ENCODE data around the gene OSBPL3. TPM values are rescaled to one million over a fixed set of nuclear protein-coding genes. Genes with fewer than 3 reads are reported as not detected.
A peak's percentile ranks its signal among the peaks of the same experiment; 100 is the strongest.

The OSBPL3 gene
- total and polyA plus RNA-seq, 2 donors (not counting 3 experiments of a cell fraction or from before 2014, with no cell fraction given): 7.5 to 27.1 TPM

GRCh38 chr7:24959735-24960485, 20.1 kb downstream of the OSBPL3 start:
- H3K9me1 ChIP-seq (replicated peaks; ENCODE audit: control insufficient read depth, extremely low read depth, insufficient read depth, low read length): no peaks in the 10 kb centered on the region
- peaks cover 6% of the 10 kb centered on the region for H3K4me1 ChIP-seq (ENCODE audit: control insufficient read depth, extremely low read depth, insufficient read depth, low read length)
- FAIRE-seq (peak; percentile 54), DNase-seq (ENCODE audit: low read depth, low spot score) (no peak)
- H3K4me3 ChIP-seq (replicated peaks in 1 of 3; ENCODE audit: insufficient read depth in 1 of 3, low read depth in 1 of 3, low read length in 3 of 3): no peak overlapping the region
- dilution Hi-C loops (cut with MboI; ENCODE audit: extremely low pct_ligation_motif_present, low sequenced_read_pairs) (no loop called here), intact Hi-C loops (cut with micrococcal nuclease) (no loop called here)
- H3K9ac ChIP-seq (replicated peaks; ENCODE audit: extremely low read depth, insufficient read depth, low read length): no peak overlapping the region
- BruUV-seq (replicated peaks): no TSS peak
- ChIA-PET POLR2A (no interaction called here), CTCF (interaction anchor here (0.8 to 1.2 kb wide), 4 partner anchors 10 to 148 kb away, joined by 3 to 5 read pairs (median 3); no protein-coding TSS in a partner anchor)
- no peaks in the 10 kb centered on the region for H4K20me1 ChIP-seq (replicated peaks; ENCODE audit: control insufficient read depth, extremely low read depth, insufficient read depth, low read length)
- H3K79me2 ChIP-seq (ENCODE audit: control insufficient read depth, insufficient read depth, low read length): peaks cover 89% of the 10 kb centered on the region
- H3K36me3 ChIP-seq (ENCODE audit: control insufficient read depth in 2 of 2, extremely low read depth in 1 of 2, insufficient read depth in 2 of 2, low read length in 2 of 2): no peaks in the 10 kb centered on the region
- no peak overlapping the region for H3K27ac ChIP-seq (ENCODE audit: insufficient read depth, low read depth, low read length)
- TF ChIP-seq POLR2A (IDR thresholded peaks at IDR 0.05; ENCODE audit: low read depth, low read length) (no peak), EZH2 (IDR thresholded peaks at IDR 0.05; ENCODE audit: borderline replicate concordance, low read depth, low read length, severe bottlenecking) (no peak), POLR2AphosphoS5 (IDR thresholded peaks at IDR 0.05; ENCODE audit: insufficient read depth, low read depth, low read length) (no peak), MYC (IDR thresholded peaks at IDR 0.05; ENCODE audit: low read depth, low read length) (no peak), FOS (IDR thresholded peaks at IDR 0.05; ENCODE audit: borderline replicate concordance, insufficient read depth, low read length) (no peak), JUN (IDR thresholded peaks at IDR 0.05; ENCODE audit: borderline replicate concordance, insufficient read depth, insufficient read length, low read depth) (no peak), GATA2 (IDR thresholded peaks at IDR 0.05; ENCODE audit: insufficient read depth, insufficient read length, low read depth, low read length) (no peak)
- TF ChIP-seq, protein P1, sequence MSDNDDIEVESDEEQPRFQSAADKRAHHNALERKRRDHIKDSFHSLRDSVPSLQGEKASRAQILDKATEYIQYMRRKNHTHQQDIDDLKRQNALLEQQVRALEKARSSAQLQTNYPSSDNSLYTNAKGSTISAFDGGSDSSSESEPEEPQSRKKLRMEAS (IDR thresholded peaks at IDR 0.05; ENCODE audit: insufficient read depth, insufficient read length): no peak
- TF ChIP-seq, protein P2, sequence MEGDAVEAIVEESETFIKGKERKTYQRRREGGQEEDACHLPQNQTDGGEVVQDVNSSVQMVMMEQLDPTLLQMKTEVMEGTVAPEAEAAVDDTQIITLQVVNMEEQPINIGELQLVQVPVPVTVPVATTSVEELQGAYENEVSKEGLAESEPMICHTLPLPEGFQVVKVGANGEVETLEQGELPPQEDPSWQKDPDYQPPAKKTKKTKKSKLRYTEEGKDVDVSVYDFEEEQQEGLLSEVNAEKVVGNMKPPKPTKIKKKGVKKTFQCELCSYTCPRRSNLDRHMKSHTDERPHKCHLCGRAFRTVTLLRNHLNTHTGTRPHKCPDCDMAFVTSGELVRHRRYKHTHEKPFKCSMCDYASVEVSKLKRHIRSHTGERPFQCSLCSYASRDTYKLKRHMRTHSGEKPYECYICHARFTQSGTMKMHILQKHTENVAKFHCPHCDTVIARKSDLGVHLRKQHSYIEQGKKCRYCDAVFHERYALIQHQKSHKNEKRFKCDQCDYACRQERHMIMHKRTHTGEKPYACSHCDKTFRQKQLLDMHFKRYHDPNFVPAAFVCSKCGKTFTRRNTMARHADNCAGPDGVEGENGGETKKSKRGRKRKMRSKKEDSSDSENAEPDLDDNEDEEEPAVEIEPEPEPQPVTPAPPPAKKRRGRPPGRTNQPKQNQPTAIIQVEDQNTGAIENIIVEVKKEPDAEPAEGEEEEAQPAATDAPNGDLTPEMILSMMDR (IDR thresholded peaks at IDR 0.05; ENCODE audit: extremely low read depth in 1 of 2, insufficient read depth in 1 of 2, low read depth in 1 of 2, low read length in 2 of 2): no peak
- peak overlapping the region; percentile 39 for H3K4me2 ChIP-seq (ENCODE audit: insufficient read depth, low read length)
- H3K27me3 ChIP-seq (ENCODE audit: control insufficient read depth in 2 of 2, insufficient read depth in 2 of 2, low read length in 2 of 2): no peaks in the 10 kb centered on the region
- no peaks in the 10 kb centered on the region for H3K9me3 ChIP-seq (replicated peaks; ENCODE audit: control insufficient read depth, insufficient read depth, low read length)
- H2AFZ ChIP-seq (ENCODE audit: low read depth, low read length): no peak overlapping the region

Measured in endothelial cell of umbilical vein (primary cell).